Measurements from ENCODE around the gene CXCL11. TPM values are rescaled to one million over a fixed set of nuclear protein-coding genes. Genes with fewer than 3 reads are reported as not detected.

Gene CXCL11
- total and polyA plus RNA-seq, 2 donors (not counting 1 experiment from before 2014, with no cell fraction given), result not detected

DNA sequence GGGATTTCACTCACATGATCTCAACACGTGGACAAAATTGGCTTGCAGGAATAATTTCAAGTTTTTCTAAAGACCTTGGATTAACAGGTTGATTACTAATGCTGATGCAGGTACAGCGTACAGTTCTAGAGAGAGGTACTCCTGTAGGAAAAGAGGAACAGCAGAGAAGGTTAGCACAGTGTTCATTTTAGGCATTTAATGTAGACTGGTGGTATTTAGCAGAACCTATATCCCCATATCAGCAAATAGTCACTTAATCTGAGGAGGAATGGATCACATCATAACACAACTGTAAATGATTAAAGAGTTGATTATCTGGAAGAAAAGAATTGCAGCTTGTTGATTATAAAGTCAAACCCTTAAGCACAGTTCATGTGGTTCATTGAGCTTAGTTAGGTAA is 13.2 kb downstream of the CXCL11 start:
- H2AFZ ChIP-seq (ENCODE audit: insufficient read depth, low read depth, low read length, poor library complexity, severe bottlenecking), result no peak overlapping the region
- TF ChIP-seq, protein P1, sequence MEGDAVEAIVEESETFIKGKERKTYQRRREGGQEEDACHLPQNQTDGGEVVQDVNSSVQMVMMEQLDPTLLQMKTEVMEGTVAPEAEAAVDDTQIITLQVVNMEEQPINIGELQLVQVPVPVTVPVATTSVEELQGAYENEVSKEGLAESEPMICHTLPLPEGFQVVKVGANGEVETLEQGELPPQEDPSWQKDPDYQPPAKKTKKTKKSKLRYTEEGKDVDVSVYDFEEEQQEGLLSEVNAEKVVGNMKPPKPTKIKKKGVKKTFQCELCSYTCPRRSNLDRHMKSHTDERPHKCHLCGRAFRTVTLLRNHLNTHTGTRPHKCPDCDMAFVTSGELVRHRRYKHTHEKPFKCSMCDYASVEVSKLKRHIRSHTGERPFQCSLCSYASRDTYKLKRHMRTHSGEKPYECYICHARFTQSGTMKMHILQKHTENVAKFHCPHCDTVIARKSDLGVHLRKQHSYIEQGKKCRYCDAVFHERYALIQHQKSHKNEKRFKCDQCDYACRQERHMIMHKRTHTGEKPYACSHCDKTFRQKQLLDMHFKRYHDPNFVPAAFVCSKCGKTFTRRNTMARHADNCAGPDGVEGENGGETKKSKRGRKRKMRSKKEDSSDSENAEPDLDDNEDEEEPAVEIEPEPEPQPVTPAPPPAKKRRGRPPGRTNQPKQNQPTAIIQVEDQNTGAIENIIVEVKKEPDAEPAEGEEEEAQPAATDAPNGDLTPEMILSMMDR (IDR thresholded peaks at IDR 0.05), result no peak
- TF ChIP-seq EZH2 (IDR thresholded peaks at IDR 0.05; ENCODE audit: borderline replicate concordance, insufficient read depth, low read depth, low read length, poor library complexity, severe bottlenecking), result no peak
- no peaks in the 10 kb centered on the region for H3K79me2 ChIP-seq (ENCODE audit: control insufficient read depth, insufficient read depth, low read length)
- Mint-ChIP-seq H3K9me3 (ENCODE audit: insufficient read depth) (peaks cover 2% of the 10 kb centered on the region), H3K4me3 (no peak overlapping the region), H3K4me1 (peaks cover 27% of the 10 kb centered on the region), H3K27me3 (no peaks in the 10 kb centered on the region), H3K27ac (no peak overlapping the region)
- H3K27me3 ChIP-seq (replicated peaks in 1 of 4; ENCODE audit: control extremely low read depth in 1 of 4, control insufficient read depth in 3 of 4, insufficient read depth in 4 of 4, low read length in 3 of 4), result no peaks in the 10 kb centered on the region
- H3K9ac ChIP-seq (ENCODE audit: low read length), result no peak overlapping the region
- no peak overlapping the region for H3K4me3 ChIP-seq (ENCODE audit: control extremely low read depth in 1 of 5, extremely low read depth in 1 of 5, insufficient read depth in 1 of 5, low read depth in 2 of 5, low read length in 4 of 5)
- CTCF ChIA-PET, result interaction anchor here (0.6 kb wide), 1 partner anchor 148 kb away, joined by 3 read pairs; no protein-coding TSS in a partner anchor
- DNase-seq (no peak), ATAC-seq (ENCODE audit: low read depth) (no peak)
- H3K9me3 ChIP-seq (ENCODE audit: control extremely low read depth in 1 of 3, control insufficient read depth in 2 of 3, insufficient read depth in 1 of 3, low read length in 2 of 3), result no peaks in the 10 kb centered on the region
- POLR2A ChIA-PET, result no interaction called here
- H4K20me1 ChIP-seq (ENCODE audit: control insufficient read depth, insufficient read depth, low read length, poor library complexity, severe bottlenecking), result no peaks in the 10 kb centered on the region
- H3K4me1 ChIP-seq (ENCODE audit: control insufficient read depth in 2 of 2, insufficient read depth in 2 of 2, low read length in 2 of 2), result peaks cover 12 to 21% of the 10 kb centered on the region in 2 donors
- WGBS (ENCODE audit: insufficient coverage), result 100% methylated on average over 1 of the region's 2 CpGs
- no peak overlapping the region for H3K4me2 ChIP-seq (replicated peaks; ENCODE audit: low read depth, low read length, poor library complexity, severe bottlenecking)
- intact Hi-C loops (cut with micrococcal nuclease), result loop anchor here (5.0 kb wide), 1 partner anchor 35 kb away; no protein-coding TSS in a partner anchor
- H3K36me3 ChIP-seq (replicated peaks in 1 of 2; ENCODE audit: control extremely low read depth in 1 of 2, control insufficient read depth in 1 of 2, extremely low read depth in 1 of 2, insufficient read depth in 2 of 2, low read length in 1 of 2), result no peaks in the 10 kb centered on the region
- no peak overlapping the region for H3K27ac ChIP-seq (ENCODE audit: low read length in 2 of 2)

DNA sequence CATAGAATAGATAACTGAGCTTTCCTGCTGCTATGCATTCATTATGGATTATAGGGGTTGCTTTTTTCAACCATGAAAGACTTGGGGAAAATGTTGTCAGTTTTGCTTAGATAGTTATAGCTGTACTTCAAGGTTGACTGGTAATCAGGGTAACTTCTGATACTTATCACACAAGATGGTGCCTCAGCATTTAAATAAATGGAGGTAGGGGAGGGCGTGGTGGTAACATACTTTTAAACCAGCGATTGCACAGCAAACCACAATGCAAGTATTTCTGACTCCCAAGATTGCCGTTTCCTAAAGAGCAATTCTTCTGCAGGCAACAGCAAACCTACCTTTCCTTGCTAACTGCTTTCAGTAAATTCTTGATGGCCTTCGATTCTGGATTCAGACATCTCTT is 13.8 kb downstream of the CXCL11 start:
- ATAC-seq (ENCODE audit: low read depth) (no peak), DNase-seq (no peak)
- H3K9me3 ChIP-seq (ENCODE audit: control extremely low read depth in 1 of 3, control insufficient read depth in 2 of 3, insufficient read depth in 1 of 3, low read length in 2 of 3), result no peaks in the 10 kb centered on the region
- H3K4me3 ChIP-seq (ENCODE audit: control extremely low read depth in 1 of 5, extremely low read depth in 1 of 5, insufficient read depth in 1 of 5, low read depth in 2 of 5, low read length in 4 of 5), result no peak overlapping the region
- Mint-ChIP-seq H3K4me1 (peaks cover 27% of the 10 kb centered on the region), H3K4me3 (no peak overlapping the region), H3K9me3 (ENCODE audit: insufficient read depth) (peaks cover 2% of the 10 kb centered on the region), H3K27me3 (no peaks in the 10 kb centered on the region), H3K27ac (no peak overlapping the region)
- no peak overlapping the region for H3K27ac ChIP-seq (ENCODE audit: low read length in 2 of 2)
- POLR2A ChIA-PET, result no interaction called here
- H2AFZ ChIP-seq (ENCODE audit: insufficient read depth, low read depth, low read length, poor library complexity, severe bottlenecking), result peak overlapping the region; percentile 11
- intact Hi-C loops (cut with micrococcal nuclease), result loop anchor here (5.0 kb wide), 1 partner anchor 35 kb away; no protein-coding TSS in a partner anchor
- H3K27me3 ChIP-seq (replicated peaks in 1 of 4; ENCODE audit: control extremely low read depth in 1 of 4, control insufficient read depth in 3 of 4, insufficient read depth in 4 of 4, low read length in 3 of 4), result no peaks in the 10 kb centered on the region
- no peaks in the 10 kb centered on the region for H3K36me3 ChIP-seq (replicated peaks in 1 of 2; ENCODE audit: control extremely low read depth in 1 of 2, control insufficient read depth in 1 of 2, extremely low read depth in 1 of 2, insufficient read depth in 2 of 2, low read length in 1 of 2)
- no peaks in the 10 kb centered on the region for H4K20me1 ChIP-seq (ENCODE audit: control insufficient read depth, insufficient read depth, low read length, poor library complexity, severe bottlenecking)
- CTCF ChIA-PET, result interaction anchor here (0.6 to 0.9 kb wide), 2 partner anchors 12 to 26 kb away, joined by 3 read pairs; no protein-coding TSS in a partner anchor
- H3K4me1 ChIP-seq (ENCODE audit: control insufficient read depth in 2 of 2, insufficient read depth in 2 of 2, low read length in 2 of 2), result peaks cover 12 to 21% of the 10 kb centered on the region in 2 donors
- 100% methylated on average over 1 of the region's 4 CpGs for whole genome bisulfite sequencing (ENCODE audit: insufficient coverage)
- TF ChIP-seq, protein P1 (IDR thresholded peaks at IDR 0.05), result no peak
- no peak for TF ChIP-seq EZH2 (IDR thresholded peaks at IDR 0.05; ENCODE audit: borderline replicate concordance, insufficient read depth, low read depth, low read length, poor library complexity, severe bottlenecking)
- H3K79me2 ChIP-seq (ENCODE audit: control insufficient read depth, insufficient read depth, low read length), result no peaks in the 10 kb centered on the region
- H3K4me2 ChIP-seq (replicated peaks; ENCODE audit: low read depth, low read length, poor library complexity, severe bottlenecking), result no peak overlapping the region
- no peak overlapping the region for H3K9ac ChIP-seq (ENCODE audit: low read length)

Data from B cell (primary cell).